GM23338 (cell line): ENCODE data around the gene CALHM2. TPM values are rescaled to one million over a fixed set of nuclear protein-coding genes. Genes with fewer than 3 reads are reported as not detected.

Experiments used
- ATAC-seq: fragments of 200-7000 bp; cut with Tn5 transposase; 3 replicates; pipeline ENCODE4 v1.9.1; 2020
- DNase-seq: peaks from one replicate; pipeline ENCODE4 v3.0.0-alpha.2; 2015; ENCODE audit warnings: low spot score
- H2AFZ ChIP-seq: fragments of 200-600 bp; sonication (generic); 2 replicates; pipeline ENCODE4 v1.8.0; 2016; ENCODE audit warnings: antibody characterized with exemption, mild to moderate bottlenecking, moderate library complexity
- H3F3A ChIP-seq: fragments of 200-600 bp; sonication (generic); replicated peaks from 2 replicates; pipeline ENCODE4 v1.8.0; 2017; ENCODE audit warnings: antibody characterized with exemption, mixed run types, low read depth
- H3K27ac ChIP-seq: fragments of 200-600 bp; sonication (generic); 2 replicates; pipeline ENCODE4 v1.6.1; 2016; ENCODE audit warnings: low read depth
- H3K27me3 ChIP-seq: fragments of 200-600 bp; sonication (generic); 2 replicates; pipeline ENCODE4 v1.8.0; 2016; ENCODE audit warnings: mild to moderate bottlenecking, mixed run types, moderate library complexity; ENCODE audit not compliant: insufficient read depth
- H3K36me3 ChIP-seq: fragments of 200-600 bp; sonication (generic); 2 replicates; pipeline ENCODE4 v1.8.0; 2016; ENCODE audit warnings: mild to moderate bottlenecking; ENCODE audit not compliant: insufficient read depth
- H3K4me1 ChIP-seq: fragments of 200-600 bp; sonication (generic); 2 replicates; pipeline ENCODE4 v1.8.0; 2016; ENCODE audit warnings: mild to moderate bottlenecking, moderate library complexity; ENCODE audit not compliant: insufficient read depth
- H3K4me2 ChIP-seq: fragments of 200-600 bp; sonication (generic); 2 replicates; pipeline ENCODE4 v1.7.1; 2017; ENCODE audit warnings: mixed run types
- H3K4me3 ChIP-seq: fragments of 200-600 bp; sonication (generic); 2 replicates; pipeline ENCODE4 v1.6.1; 2016; ENCODE audit warnings: mixed run types
- H3K79me2 ChIP-seq: fragments of 200-600 bp; sonication (generic); replicated peaks from 2 replicates; pipeline ENCODE4 v1.8.0; 2017; ENCODE audit warnings: mild to moderate bottlenecking; ENCODE audit not compliant: insufficient read depth
- H3K9me2 ChIP-seq: fragments of 200-600 bp; sonication (generic); 2 replicates; pipeline ENCODE4 v1.8.0; 2017; ENCODE audit not compliant: insufficient read depth
- H4K20me1 ChIP-seq: fragments of 200-600 bp; sonication (generic); replicated peaks from 2 replicates; pipeline ENCODE4 v1.8.0; 2017; ENCODE audit warnings: mild to moderate bottlenecking; ENCODE audit not compliant: insufficient read depth
- H3K27ac Mint-ChIP-seq: 2 replicates; pipeline ENCODE4 v1.8.0; 2020; ENCODE audit warnings: inconsistent platforms, mild to moderate bottlenecking, moderate library complexity, mixed read lengths
- H3K27me3 Mint-ChIP-seq: 3 replicates; pipeline ENCODE4 v1.8.0; 2022; ENCODE audit warnings: low read depth, mild to moderate bottlenecking, moderate library complexity, mixed read lengths, inconsistent platforms; ENCODE audit not compliant: insufficient read depth, poor library complexity
- H3K36me3 Mint-ChIP-seq: 3 replicates; pipeline ENCODE4 v1.8.0; 2021; ENCODE audit warnings: low read depth, mild to moderate bottlenecking, inconsistent platforms, moderate library complexity, mixed read lengths
- H3K4me1 Mint-ChIP-seq: 3 replicates; pipeline ENCODE4 v1.8.0; 2020; ENCODE audit warnings: mild to moderate bottlenecking, inconsistent platforms, mixed read lengths
- H3K4me3 Mint-ChIP-seq: 3 replicates; pipeline ENCODE4 v1.8.0; 2021; ENCODE audit warnings: moderate library complexity, mild to moderate bottlenecking, inconsistent platforms, mixed read lengths
- H3K9me3 Mint-ChIP-seq: 3 replicates; pipeline ENCODE4 v1.8.0; 2020; ENCODE audit warnings: moderate library complexity, mild to moderate bottlenecking, inconsistent platforms, mixed read lengths
- CREB1 ChIP-seq: fragments of 250-450 bp; sonication (Bioruptor Pico); IDR thresholded peaks from 2 replicates; pipeline ENCODE4 v1.5.0; 2020; ENCODE audit warnings: low read depth, mild to moderate bottlenecking, moderate library complexity
- EZH2 ChIP-seq: fragments of 200-600 bp; sonication (generic); IDR thresholded peaks from one replicate; pipeline ENCODE4 v1.8.0; 2017; ENCODE audit warnings: antibody characterized with exemption, mild to moderate bottlenecking, low read depth; ENCODE audit not compliant: unreplicated experiment
- EZH2phosphoT487 ChIP-seq: fragments of 200-600 bp; sonication (generic); IDR thresholded peaks from one replicate; pipeline ENCODE4 v1.8.1; 2018; ENCODE audit warnings: antibody characterized with exemption; ENCODE audit not compliant: unreplicated experiment
- JUNB ChIP-seq: IDR thresholded peaks from one replicate; pipeline ENCODE4 v1.6.1; 2016; ENCODE audit warnings: antibody characterized with exemption; ENCODE audit not compliant: unreplicated experiment
- NANOG ChIP-seq: IDR thresholded peaks from 2 replicates; pipeline ENCODE4 v1.6.1; 2016; ENCODE audit warnings: antibody characterized with exemption, borderline replicate concordance
- POLR2AphosphoS5 ChIP-seq: IDR thresholded peaks from 2 replicates; pipeline ENCODE4 v1.6.1; 2016; ENCODE audit warnings: antibody characterized with exemption, low read depth
- STAT1 ChIP-seq: IDR thresholded peaks from one replicate; pipeline ENCODE4 v1.6.1; 2016; ENCODE audit warnings: antibody characterized with exemption; ENCODE audit not compliant: unreplicated experiment
- ZNF114 ChIP-seq: fragments of 250-450 bp; sonication (Bioruptor Pico); IDR thresholded peaks from 2 replicates; pipeline ENCODE4 v1.5.0; 2020; ENCODE audit warnings: mild to moderate bottlenecking, moderate library complexity
- ZNF331 ChIP-seq: fragments of 250-450 bp; sonication (Bioruptor Pico); IDR thresholded peaks from 2 replicates; pipeline ENCODE4 v1.5.0; 2020; ENCODE audit warnings: low read depth, mild to moderate bottlenecking, moderate library complexity
- polyA plus RNA-seq: library from polyadenylated mRNA; unstranded; fragments of >200 nt; fragmentation: Nextera tagmentation; extraction: Ambion mirVana; gene quantifications from 2 replicates; pipeline ENCODE4 v1.2.1, GENCODE V29; 2016
- total RNA-seq: library from RNA; depleted of rRNA; stranded (reverse); fragments of >200 nt; shearing (Covaris generic); gene quantifications from 2 replicates; pipeline ENCODE4 v1.2.3, GENCODE V29; 2014
- TF ChIP-seq, protein P1 (sequence below): fragments of 250-450 bp; sonication (Bioruptor Pico); IDR thresholded peaks from 2 replicates; pipeline ENCODE4 v1.5.0; 2020; ENCODE audit warnings: mild to moderate bottlenecking, moderate library complexity
- TF ChIP-seq, protein P2 (sequence below): IDR thresholded peaks from one replicate; pipeline ENCODE4 v1.6.1; 2018; ENCODE audit warnings: antibody characterized with exemption; ENCODE audit not compliant: unreplicated experiment
- TF ChIP-seq, protein P3 (sequence below), 2 experiments: fragments of 200-600 bp in 1 of 2; sonication (generic) in 1 of 2; conservative IDR thresholded peaks; 2 replicates each; pipeline versions ENCODE4 v1.5.1 to v1.6.1; 2016 to 2017; ENCODE audit warnings: antibody characterized with exemption in 2 of 2, low read depth in 2 of 2, mild to moderate bottlenecking in 2 of 2, moderate library complexity in 1 of 2
- TF ChIP-seq, protein P4 (sequence below): IDR thresholded peaks from 2 replicates; pipeline ENCODE4 v1.6.1; 2016; ENCODE audit warnings: antibody characterized with exemption

CALHM2 gene
- total and polyA plus RNA-seq, 2 experiments from 2014 or later = 2.1 to 2.2 TPM

DNA sequence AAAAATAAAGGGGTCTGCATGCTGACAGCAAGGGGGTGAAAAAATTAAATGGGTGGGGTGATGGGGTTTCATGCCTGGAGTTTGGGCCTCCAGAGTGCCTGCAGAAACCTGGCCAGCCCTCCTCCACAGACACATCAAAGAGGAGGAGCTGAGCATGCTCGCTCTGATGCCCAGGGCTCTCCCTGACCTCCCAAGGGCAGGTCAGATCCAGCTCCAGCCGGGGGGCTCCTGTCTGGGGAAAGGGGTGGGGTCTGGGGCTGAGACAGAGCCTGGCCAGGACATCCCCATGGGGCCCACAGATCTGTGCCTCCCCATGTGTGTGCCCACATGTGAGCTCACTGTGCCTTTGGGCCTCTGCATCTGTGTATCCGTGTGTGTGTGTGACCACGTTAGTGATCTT lies 7.4 kb upstream of the CALHM2 start:
- H3F3A ChIP-seq = no peaks in the 10 kb centered on the region
- no peak for DNase-seq
- H4K20me1 ChIP-seq = no peaks in the 10 kb centered on the region
- H3K4me1 ChIP-seq = no peaks in the 10 kb centered on the region
- Mint-ChIP-seq H3K27me3 (peaks cover 18% of the 10 kb centered on the region), H3K36me3 (no peaks in the 10 kb centered on the region), H3K4me1 (peaks cover 6% of the 10 kb centered on the region), H3K9me3 (no peaks in the 10 kb centered on the region; the same call in 2 of the 3 replicates), H3K4me3 (no peak overlapping the region), H3K27ac (no peak overlapping the region)
- ATAC-seq = no peak
- H3K36me3 ChIP-seq = no peaks in the 10 kb centered on the region
- H3K27me3 ChIP-seq = no peaks in the 10 kb centered on the region
- TF ChIP-seq, protein P1, sequence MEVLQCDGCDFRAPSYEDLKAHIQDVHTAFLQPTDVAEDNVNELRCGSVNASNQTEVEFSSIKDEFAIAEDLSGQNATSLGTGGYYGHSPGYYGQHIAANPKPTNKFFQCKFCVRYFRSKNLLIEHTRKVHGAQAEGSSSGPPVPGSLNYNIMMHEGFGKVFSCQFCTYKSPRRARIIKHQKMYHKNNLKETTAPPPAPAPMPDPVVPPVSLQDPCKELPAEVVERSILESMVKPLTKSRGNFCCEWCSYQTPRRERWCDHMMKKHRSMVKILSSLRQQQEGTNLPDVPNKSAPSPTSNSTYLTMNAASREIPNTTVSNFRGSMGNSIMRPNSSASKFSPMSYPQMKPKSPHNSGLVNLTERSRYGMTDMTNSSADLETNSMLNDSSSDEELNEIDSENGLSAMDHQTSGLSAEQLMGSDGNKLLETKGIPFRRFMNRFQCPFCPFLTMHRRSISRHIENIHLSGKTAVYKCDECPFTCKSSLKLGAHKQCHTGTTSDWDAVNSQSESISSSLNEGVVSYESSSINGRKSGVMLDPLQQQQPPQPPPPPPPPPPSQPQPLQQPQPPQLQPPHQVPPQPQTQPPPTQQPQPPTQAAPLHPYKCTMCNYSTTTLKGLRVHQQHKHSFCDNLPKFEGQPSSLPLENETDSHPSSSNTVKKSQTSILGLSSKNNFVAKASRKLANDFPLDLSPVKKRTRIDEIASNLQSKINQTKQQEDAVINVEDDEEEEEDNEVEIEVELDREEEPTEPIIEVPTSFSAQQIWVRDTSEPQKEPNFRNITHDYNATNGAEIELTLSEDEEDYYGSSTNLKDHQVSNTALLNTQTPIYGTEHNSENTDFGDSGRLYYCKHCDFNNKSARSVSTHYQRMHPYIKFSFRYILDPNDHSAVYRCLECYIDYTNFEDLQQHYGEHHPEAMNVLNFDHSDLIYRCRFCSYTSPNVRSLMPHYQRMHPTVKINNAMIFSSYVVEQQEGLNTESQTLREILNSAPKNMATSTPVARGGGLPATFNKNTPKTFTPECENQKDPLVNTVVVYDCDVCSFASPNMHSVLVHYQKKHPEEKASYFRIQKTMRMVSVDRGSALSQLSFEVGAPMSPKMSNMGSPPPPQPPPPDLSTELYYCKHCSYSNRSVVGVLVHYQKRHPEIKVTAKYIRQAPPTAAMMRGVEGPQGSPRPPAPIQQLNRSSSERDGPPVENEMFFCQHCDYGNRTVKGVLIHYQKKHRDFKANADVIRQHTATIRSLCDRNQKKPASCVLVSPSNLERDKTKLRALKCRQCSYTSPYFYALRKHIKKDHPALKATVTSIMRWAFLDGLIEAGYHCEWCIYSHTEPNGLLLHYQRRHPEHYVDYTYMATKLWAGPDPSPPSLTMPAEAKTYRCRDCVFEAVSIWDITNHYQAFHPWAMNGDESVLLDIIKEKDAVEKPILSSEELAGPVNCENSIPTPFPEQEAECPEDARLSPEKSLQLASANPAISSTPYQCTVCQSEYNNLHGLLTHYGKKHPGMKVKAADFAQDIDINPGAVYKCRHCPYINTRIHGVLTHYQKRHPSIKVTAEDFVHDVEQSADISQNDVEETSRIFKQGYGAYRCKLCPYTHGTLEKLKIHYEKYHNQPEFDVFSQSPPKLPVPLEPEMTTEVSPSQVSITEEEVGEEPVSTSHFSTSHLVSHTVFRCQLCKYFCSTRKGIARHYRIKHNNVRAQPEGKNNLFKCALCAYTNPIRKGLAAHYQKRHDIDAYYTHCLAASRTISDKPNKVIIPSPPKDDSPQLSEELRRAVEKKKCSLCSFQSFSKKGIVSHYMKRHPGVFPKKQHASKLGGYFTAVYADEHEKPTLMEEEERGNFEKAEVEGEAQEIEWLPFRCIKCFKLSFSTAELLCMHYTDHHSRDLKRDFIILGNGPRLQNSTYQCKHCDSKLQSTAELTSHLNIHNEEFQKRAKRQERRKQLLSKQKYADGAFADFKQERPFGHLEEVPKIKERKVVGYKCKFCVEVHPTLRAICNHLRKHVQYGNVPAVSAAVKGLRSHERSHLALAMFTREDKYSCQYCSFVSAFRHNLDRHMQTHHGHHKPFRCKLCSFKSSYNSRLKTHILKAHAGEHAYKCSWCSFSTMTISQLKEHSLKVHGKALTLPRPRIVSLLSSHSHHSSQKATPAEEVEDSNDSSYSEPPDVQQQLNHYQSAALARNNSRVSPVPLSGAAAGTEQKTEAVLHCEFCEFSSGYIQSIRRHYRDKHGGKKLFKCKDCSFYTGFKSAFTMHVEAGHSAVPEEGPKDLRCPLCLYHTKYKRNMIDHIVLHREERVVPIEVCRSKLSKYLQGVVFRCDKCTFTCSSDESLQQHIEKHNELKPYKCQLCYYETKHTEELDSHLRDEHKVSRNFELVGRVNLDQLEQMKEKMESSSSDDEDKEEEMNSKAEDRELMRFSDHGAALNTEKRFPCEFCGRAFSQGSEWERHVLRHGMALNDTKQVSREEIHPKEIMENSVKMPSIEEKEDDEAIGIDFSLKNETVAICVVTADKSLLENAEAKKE = no peak
- no peak for TF ChIP-seq STAT1
- no peak for TF ChIP-seq JUNB
- no peak for TF ChIP-seq ZNF331
- TF ChIP-seq, protein P2, sequence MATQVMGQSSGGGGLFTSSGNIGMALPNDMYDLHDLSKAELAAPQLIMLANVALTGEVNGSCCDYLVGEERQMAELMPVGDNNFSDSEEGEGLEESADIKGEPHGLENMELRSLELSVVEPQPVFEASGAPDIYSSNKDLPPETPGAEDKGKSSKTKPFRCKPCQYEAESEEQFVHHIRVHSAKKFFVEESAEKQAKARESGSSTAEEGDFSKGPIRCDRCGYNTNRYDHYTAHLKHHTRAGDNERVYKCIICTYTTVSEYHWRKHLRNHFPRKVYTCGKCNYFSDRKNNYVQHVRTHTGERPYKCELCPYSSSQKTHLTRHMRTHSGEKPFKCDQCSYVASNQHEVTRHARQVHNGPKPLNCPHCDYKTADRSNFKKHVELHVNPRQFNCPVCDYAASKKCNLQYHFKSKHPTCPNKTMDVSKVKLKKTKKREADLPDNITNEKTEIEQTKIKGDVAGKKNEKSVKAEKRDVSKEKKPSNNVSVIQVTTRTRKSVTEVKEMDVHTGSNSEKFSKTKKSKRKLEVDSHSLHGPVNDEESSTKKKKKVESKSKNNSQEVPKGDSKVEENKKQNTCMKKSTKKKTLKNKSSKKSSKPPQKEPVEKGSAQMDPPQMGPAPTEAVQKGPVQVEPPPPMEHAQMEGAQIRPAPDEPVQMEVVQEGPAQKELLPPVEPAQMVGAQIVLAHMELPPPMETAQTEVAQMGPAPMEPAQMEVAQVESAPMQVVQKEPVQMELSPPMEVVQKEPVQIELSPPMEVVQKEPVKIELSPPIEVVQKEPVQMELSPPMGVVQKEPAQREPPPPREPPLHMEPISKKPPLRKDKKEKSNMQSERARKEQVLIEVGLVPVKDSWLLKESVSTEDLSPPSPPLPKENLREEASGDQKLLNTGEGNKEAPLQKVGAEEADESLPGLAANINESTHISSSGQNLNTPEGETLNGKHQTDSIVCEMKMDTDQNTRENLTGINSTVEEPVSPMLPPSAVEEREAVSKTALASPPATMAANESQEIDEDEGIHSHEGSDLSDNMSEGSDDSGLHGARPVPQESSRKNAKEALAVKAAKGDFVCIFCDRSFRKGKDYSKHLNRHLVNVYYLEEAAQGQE = no peak
- TF ChIP-seq POLR2AphosphoS5 = no peak
- TF ChIP-seq NANOG = no peak
- no peak for TF ChIP-seq EZH2phosphoT487
- TF ChIP-seq, protein P3, sequence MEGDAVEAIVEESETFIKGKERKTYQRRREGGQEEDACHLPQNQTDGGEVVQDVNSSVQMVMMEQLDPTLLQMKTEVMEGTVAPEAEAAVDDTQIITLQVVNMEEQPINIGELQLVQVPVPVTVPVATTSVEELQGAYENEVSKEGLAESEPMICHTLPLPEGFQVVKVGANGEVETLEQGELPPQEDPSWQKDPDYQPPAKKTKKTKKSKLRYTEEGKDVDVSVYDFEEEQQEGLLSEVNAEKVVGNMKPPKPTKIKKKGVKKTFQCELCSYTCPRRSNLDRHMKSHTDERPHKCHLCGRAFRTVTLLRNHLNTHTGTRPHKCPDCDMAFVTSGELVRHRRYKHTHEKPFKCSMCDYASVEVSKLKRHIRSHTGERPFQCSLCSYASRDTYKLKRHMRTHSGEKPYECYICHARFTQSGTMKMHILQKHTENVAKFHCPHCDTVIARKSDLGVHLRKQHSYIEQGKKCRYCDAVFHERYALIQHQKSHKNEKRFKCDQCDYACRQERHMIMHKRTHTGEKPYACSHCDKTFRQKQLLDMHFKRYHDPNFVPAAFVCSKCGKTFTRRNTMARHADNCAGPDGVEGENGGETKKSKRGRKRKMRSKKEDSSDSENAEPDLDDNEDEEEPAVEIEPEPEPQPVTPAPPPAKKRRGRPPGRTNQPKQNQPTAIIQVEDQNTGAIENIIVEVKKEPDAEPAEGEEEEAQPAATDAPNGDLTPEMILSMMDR (conservative IDR thresholded peaks at IDR 0.05; ENCODE audit: low read depth in 2 of 2) = no peak
- no peak for TF ChIP-seq ZNF114 (CRISPR knock-in tag)
- no peak for TF ChIP-seq EZH2
- TF ChIP-seq CREB1 (CRISPR knock-in tag) = no peak
- TF ChIP-seq, protein P4, sequence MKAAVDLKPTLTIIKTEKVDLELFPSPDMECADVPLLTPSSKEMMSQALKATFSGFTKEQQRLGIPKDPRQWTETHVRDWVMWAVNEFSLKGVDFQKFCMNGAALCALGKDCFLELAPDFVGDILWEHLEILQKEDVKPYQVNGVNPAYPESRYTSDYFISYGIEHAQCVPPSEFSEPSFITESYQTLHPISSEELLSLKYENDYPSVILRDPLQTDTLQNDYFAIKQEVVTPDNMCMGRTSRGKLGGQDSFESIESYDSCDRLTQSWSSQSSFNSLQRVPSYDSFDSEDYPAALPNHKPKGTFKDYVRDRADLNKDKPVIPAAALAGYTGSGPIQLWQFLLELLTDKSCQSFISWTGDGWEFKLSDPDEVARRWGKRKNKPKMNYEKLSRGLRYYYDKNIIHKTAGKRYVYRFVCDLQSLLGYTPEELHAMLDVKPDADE = no peak
- H3K4me2 ChIP-seq = no peak overlapping the region
- no peaks in the 10 kb centered on the region for H3K79me2 ChIP-seq
- H3K27ac ChIP-seq = no peak overlapping the region
- H3K9me2 ChIP-seq = no peaks in the 10 kb centered on the region
- no peak overlapping the region for H3K4me3 ChIP-seq
- no peak overlapping the region for H2AFZ ChIP-seq
